Embryonic facial prominence (tissue), 1 donor: ENCODE measurements around the gene LRRC42.

Experiments
- DNase-seq: peaks from one replicate; pipeline ENCODE4 v3.0.0-alpha.2; 2016; ENCODE audit errors: extremely low spot score

The LRRC42 gene, protein sequence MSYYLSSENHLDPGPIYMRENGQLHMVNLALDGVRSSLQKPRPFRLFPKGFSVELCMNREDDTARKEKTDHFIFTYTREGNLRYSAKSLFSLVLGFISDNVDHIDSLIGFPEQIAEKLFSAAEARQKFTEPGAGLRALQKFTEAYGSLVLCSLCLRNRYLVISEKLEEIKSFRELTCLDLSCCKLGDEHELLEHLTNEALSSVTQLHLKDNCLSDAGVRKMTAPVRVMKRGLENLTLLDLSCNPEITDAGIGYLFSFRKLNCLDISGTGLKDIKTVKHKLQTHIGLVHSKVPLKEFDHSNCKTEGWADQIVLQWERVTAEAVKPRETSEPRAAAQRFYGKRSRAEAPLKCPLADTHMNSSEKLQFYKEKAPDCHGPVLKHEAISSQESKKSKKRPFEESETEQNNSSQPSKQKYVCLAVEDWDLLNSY

DNA sequence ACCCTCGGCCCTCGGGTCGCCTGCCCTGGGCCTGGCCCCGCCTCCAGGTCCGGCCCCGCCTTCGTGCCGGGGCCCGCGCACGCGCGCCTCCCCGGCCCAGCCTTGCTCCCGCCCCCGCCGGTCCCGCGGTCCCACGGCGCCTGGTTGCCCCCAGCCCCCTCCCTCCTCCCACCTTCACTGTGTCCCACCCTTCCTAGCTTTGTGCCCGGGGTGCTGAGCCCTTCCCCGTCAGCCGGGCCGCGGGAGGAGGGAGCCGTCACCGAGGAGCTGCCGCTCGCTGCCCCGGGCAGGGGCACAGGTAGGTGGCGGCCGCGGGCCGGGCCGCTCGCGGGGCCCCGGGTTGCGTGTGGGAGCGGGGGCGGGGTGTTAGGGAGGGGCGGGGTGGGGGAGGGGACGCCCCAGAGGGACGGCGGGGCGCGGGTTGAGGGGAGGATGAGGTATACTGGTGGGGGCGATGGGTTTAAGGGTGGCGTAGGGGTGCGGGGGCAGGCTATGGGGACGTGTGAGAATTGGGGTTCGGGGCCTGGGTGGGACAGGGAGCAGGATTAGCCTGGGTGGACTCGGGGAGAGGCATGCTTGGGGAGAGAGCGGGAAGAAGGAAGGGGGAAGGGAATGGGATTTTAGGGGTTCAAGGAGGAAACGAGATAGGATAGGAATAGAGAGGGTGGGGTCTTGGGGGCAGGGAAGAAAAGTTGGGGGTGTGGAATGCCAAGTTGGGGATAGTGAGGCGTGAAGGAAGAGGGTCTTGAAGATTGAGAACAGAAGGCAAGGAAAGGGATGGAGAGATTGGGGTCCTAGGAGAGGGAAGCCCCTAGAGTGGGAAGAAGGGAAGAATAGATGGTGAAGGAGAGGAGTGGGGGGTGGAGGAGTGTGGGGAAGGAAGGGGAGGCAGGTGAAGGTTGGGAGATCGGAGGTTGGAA lies at the start of gene LRRC42:
Gene LRRC42, plus strand, starts transcription at position 99 of the 920 bp plus-strand sequence. CDS start 5,650 bp downstream, outside the sequence.
- no peak for DNase-seq

DNA sequence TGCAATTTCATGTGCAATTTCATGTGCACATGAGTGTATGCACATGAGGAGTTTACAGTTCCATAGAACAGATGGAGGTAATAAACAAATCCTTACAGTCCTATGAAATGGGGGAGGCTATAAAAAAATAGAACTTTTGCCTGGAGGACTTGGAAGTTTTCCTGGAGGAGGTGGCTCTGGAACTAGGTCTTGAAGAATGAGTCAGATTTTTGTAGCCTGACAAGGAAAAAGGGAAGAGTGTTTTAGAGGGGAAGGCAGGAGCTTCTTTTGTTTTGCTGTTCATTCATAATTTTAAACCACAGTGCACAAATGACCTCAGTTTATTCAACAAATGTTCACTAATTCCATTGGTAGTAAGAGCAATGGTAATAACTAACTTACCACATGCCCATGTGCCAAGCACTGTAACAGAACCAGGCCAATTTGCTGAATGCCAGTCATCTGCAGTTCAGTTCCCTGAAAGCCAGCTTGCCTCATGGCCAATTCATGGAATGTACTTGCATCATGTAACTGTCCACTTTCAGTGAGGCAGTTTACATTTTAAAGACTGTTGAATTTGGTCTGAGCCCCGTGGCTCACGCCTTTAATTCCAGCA lies 49.4 kb upstream of the LRRC42 start:
- no peak for DNase-seq

DNA sequence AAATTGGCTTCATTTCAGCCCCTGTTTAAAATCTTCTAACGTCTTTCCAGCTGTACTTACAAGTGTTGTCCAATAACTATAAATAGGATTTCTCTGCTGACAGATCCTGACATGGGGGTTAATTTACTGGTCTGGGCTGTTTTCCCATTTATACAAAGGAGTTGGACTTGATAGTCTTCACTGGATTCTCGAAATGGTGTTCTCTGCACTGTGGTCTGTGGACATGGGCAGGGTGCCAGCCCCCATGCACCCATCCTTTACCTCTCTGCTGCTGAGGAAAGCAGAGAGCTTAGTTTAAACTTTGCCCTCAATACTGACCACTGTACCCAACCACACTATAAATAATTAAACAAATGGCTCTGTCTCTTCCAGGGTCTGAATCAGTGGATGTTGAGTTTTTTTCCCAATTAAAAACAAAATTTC lies 46.9 kb upstream of the LRRC42 start:
- DNase-seq, result no peak

- no peak for DNase-seq
Observed at GRCh38 chr1:53899708-53900107, 46.4 kb upstream of the LRRC42 start.

- DNase-seq, result no peak
Observed at GRCh38 chr1:53902235-53903138, 43.7 kb upstream of the LRRC42 start.

DNA sequence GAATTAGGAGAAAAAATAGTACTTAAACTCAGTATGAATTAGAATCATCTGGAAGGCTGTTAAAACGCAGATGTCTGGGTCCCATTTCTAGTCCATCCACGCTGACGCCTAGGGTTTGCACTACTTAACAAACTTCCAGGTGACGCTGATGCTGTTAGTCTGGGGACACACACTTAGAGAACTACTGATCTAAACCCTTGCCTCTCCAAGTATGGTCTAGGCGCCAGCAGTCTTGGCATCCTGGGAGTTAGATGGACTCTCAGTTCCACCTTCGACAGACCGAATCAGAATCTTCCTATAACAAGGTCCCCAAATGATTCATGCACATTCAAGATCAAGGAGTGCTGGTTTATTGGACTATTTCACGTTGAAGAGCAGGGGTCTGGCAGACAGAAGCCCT lies 40.6 kb upstream of the LRRC42 start:
- no peak for DNase-seq

- DNase-seq, result no peak
Observed at GRCh38 chr1:53906121-53906520, 40.0 kb upstream of the LRRC42 start.

DNA sequence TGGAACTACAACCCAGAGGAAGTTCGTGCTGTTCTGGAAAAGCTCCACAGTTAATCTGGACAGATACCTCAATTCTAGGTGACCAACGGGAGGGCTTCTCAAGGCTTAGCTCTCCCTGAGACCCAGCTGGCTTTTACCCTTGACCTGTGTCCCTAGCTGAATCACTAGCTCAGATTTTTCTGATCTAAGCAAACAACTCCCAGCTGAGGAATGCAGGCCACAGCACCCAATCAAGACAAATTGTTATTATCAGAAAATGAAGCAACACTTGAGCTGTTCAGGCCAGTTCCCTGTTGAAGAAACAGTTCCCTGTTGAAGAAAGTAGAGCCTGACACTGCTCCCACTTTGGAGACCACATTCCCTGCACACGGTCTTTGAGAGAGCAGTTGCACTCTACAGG lies 36.2 kb upstream of the LRRC42 start:
- no peak for DNase-seq

- no peak for DNase-seq
Observed at GRCh38 chr1:53911442-53911841, 34.7 kb upstream of the LRRC42 start.

- DNase-seq, result no peak
Observed at GRCh38 chr1:53913352-53914033, 32.7 kb upstream of the LRRC42 start.

GRCh38 chr1:53918343-53918742 lies 27.8 kb upstream of the LRRC42 start:
- no peak for DNase-seq

DNA sequence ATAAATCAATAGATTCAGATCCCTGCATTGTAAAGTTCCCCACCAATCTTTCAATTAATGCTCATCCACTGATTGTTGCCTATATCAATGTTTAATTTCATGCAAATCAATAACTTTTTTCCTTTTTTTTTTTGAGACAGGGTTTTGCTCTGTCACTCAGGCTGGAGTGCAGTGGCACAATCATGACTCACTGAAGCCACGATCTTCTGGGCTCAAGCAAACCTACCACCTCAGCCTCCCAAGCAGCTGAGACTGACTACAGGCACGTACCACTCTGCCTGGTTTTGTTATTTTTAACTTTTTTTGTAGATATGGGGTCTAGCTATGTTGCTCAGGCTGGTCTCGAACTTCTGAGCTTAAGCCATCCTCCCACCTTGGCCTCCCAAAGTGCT lies 26.5 kb upstream of the LRRC42 start:
- no peak for DNase-seq

DNA sequence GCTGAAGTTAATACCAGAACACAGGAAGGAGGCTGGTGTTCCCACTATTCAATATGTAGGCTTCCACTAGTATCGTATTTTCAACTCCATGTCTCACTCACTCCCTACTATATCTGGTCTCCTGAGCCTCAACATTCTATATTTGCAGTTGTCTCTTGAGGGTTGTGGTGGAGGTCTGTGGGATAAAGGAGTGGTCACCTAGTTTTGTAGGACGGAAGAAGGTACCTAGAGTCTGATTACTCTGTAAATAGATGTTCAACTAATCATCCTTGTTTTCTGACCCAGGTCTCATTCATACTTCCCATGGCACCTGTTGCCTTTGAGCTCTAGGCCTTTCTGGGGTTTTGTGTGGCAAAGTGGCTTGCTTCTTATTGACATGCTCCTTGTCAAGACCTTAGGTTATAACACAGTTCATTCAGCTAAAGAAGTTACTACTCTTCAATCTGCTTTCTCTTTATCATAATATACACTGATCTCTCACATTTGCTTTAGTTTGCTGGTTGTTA lies 18.7 kb upstream of the LRRC42 start:
- no peak for DNase-seq

DNA sequence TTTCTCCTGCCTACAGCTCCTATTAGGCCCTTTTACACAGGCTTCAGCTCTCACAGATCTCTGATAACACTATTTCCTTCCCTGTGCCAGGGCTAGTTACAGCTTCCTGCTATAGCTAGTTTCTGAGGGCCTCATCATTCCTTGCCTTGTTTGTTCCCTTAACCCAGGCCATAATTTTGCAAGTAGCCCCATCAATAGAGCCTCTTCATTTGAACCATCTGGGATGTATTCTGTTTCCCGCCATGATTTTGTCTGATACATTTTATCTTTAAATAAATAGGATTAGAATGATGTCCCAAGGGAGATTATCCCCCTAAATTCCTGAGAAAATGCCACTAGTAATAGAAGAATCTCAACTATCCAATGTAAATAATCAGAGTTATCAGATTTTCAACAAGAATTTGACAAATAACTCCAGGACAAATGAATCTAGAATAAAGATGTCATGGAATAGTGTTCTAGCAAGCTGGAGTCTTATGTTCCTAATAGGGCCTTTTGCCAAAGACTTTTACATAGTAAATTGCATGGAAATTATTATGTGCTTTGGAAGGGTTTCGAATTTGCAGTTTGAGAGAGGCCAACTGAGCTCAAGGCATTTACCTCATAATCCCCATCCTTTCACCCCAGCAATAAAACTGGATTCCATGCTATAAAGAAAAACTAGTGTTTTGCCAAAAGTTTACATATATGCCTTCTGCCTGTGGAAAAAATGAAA lies 16.7 kb upstream of the LRRC42 start:
- DNase-seq, result no peak

DNA sequence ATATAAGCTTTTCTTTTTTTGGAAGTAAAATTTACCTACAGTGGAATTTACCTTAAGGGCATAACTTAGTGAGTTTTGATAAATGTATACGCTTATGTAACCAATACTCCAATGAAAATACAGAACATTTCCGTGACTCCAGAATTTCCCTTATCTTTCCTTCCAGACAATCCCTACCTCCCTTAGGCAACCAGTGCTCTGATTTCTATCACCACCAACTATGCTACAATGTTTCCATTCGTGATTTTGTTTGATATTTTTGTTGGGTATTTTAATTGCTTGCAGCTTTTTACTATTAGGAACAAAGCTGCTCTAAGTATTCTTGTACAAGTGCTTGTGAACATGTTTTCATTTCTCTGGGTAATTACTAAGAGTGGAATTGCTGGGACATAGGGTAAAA lies 15.2 kb upstream of the LRRC42 start:
- DNase-seq, result no peak

DNA sequence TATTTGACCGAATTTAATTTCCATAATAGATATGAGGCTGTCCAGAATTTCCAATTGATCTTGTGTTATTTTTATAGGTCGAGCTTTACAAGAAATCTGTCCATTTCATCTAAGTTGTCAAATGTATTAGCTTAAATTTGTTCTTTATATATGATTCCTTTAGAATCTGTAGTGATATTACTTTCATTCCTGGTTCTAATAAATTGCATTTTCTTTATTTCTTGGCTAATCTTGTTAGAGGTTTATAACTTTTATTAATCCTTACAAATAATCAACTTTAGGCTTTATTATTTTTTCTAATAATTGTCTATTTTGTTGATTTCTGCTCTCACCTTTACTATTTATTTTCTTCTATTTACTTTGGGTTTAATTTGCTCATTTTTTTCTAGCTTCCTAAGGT lies 14.6 kb upstream of the LRRC42 start:
- no peak for DNase-seq

GRCh38 chr1:53934170-53934765 lies 11.9 kb upstream of the LRRC42 start:
- no peak for DNase-seq

DNA sequence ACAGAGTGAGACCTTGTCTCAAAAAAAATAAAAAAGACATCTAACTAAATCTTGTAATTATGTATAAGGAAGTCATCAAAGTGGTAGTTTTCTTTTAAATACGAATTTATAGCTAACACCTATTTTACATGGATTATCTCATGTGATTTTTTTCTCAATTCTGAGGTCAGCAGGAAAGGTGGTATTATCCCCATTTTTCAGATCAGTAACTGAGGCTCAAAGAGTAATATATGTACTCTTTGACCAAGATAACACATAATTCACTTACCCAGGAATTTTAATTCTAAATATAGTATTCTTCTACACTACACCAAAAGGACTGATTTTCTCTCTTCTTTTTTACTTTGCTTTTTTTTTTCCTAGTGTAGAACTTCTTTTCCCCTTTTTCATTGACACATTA lies 9.7 kb upstream of the LRRC42 start:
- DNase-seq, result no peak

DNA sequence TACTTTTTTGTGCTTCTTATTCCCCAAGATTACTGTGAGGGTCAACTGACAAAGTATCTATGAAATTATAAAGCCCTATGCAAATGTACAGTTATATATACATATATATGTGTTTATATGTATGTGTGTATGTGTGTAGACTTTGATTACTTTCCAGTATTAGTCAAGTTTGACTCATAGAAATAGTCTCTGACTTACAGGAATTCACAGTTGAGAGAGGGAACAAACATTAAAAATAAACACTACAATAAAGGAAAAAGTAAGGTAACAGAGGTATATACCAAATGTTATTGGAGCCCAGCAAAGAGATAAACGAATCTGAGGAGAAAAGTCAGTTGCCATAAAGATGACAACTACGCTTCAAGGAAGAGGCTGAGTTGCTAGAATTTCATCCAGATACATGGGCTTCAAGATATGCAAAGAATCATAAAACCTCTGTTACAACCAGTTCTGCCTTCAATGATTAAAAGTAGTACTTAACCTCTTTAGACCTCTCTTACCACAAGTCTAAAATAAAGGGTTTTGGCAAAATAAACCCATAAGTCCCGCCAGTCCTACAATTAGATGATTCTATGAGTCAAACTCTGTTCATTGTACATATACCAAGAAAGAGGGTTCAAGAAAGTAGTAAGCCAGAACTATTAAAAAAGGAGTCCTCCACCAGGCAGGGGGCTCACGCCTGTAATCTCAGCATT lies 7.9 kb upstream of the LRRC42 start:
- DNase-seq, result no peak
